Osteocyte (in vitro differentiated cells): ENCODE data around the gene FBXO47. TPM values are rescaled to one million over a fixed set of nuclear protein-coding genes. Genes with fewer than 3 reads are reported as not detected.

Experiments
- DNase-seq: peaks from one replicate; pipeline ENCODE4 v3.0.0; 2021; ENCODE audit warnings: mixed read lengths; ENCODE audit not compliant: unreplicated experiment; ENCODE audit errors: extremely low spot score
- H3K27ac Mint-ChIP-seq: one replicate; pipeline ENCODE4 v1.8.0; 2021; ENCODE audit warnings: mild to moderate bottlenecking, mixed read lengths; ENCODE audit not compliant: unreplicated experiment
- H3K27me3 Mint-ChIP-seq: one replicate; pipeline ENCODE4 v1.8.0; 2021; ENCODE audit warnings: mixed read lengths; ENCODE audit not compliant: unreplicated experiment
- H3K36me3 Mint-ChIP-seq: one replicate; pipeline ENCODE4 v1.8.0; 2021; ENCODE audit warnings: mixed read lengths; ENCODE audit not compliant: unreplicated experiment
- H3K4me1 Mint-ChIP-seq: one replicate; pipeline ENCODE4 v1.8.0; 2021; ENCODE audit warnings: mixed read lengths; ENCODE audit not compliant: unreplicated experiment
- H3K4me3 Mint-ChIP-seq: one replicate; pipeline ENCODE4 v1.8.0; 2021; ENCODE audit warnings: mild to moderate bottlenecking, moderate library complexity, mixed read lengths; ENCODE audit not compliant: unreplicated experiment
- H3K9me3 Mint-ChIP-seq: one replicate; pipeline ENCODE4 v1.8.0; 2021; ENCODE audit warnings: mixed read lengths; ENCODE audit not compliant: unreplicated experiment
- CTCF ChIP-seq: fragments of 200-600 bp; sonication (generic); IDR thresholded peaks from 2 replicates; pipeline ENCODE4 v1.5.0; 2021; ENCODE audit warnings: antibody characterized with exemption, mild to moderate bottlenecking, moderate library complexity
- total RNA-seq: library from RNA; stranded (reverse); gene quantifications from 2 replicates; pipeline ENCODE4 v1.2.1, GENCODE V29; 2021

FBXO47 gene
- total RNA-seq, 1 donor from 2014 or later, result not detected

- no peak overlapping the region for H3K4me3 Mint-ChIP-seq
- no peaks in the 10 kb centered on the region for H3K27me3 Mint-ChIP-seq
These were observed 26.8 kb upstream of the FBXO47 start for GRCh38 chr17:38994026-38994425.

GRCh38 chr17:38984666-38985065, 17.5 kb upstream of the FBXO47 start:
- DNase-seq, result no peak
- Mint-ChIP-seq H3K4me1 (peaks cover 30% of the 10 kb centered on the region), H3K4me3 (no peak overlapping the region), H3K9me3 (no peaks in the 10 kb centered on the region), H3K27me3 (no peaks in the 10 kb centered on the region), H3K27ac (no peak overlapping the region), H3K36me3 (no peaks in the 10 kb centered on the region)
- no peak for TF ChIP-seq CTCF

More at GRCh38 chr17:38994026-38994425, 26.8 kb upstream of the FBXO47 start:
- H3K9me3 Mint-ChIP-seq, result peaks cover 13% of the 10 kb centered on the region
- H3K4me1 Mint-ChIP-seq, result no peaks in the 10 kb centered on the region
- H3K36me3 Mint-ChIP-seq, result peaks cover 8% of the 10 kb centered on the region
- no peak overlapping the region for H3K27ac Mint-ChIP-seq
- TF ChIP-seq CTCF, result no peak
- no peak for DNase-seq

- peak overlapping the region; percentile 35 for H3K27ac Mint-ChIP-seq
- peak; percentile 87 for TF ChIP-seq CTCF
- no peak overlapping the region for H3K4me3 Mint-ChIP-seq
- H3K27me3 Mint-ChIP-seq, result no peaks in the 10 kb centered on the region
- peaks cover 30% of the 10 kb centered on the region for H3K4me1 Mint-ChIP-seq
- no peak for DNase-seq
- H3K9me3 Mint-ChIP-seq, result no peaks in the 10 kb centered on the region
- no peaks in the 10 kb centered on the region for H3K36me3 Mint-ChIP-seq
These were observed 15.9 kb upstream of the FBXO47 start for GRCh38 chr17:38982858-38983746.

- no peaks in the 10 kb centered on the region for H3K36me3 Mint-ChIP-seq
- peak overlapping the region; percentile 85 for H3K27ac Mint-ChIP-seq
- peaks cover 30% of the 10 kb centered on the region for H3K4me1 Mint-ChIP-seq
- no peaks in the 10 kb centered on the region for H3K27me3 Mint-ChIP-seq
- no peaks in the 10 kb centered on the region for H3K9me3 Mint-ChIP-seq
- no peak for DNase-seq
- TF ChIP-seq CTCF, result no peak
- H3K4me3 Mint-ChIP-seq, result no peak overlapping the region
These were observed 14.4 kb upstream of the FBXO47 start for GRCh38 chr17:38981636-38982035.

- peak overlapping the region; percentile 18 for H3K4me3 Mint-ChIP-seq
- H3K9me3 Mint-ChIP-seq, result no peaks in the 10 kb centered on the region
- no peak for TF ChIP-seq CTCF
- no peaks in the 10 kb centered on the region for H3K36me3 Mint-ChIP-seq
- H3K27ac Mint-ChIP-seq, result peak overlapping the region; percentile 85
- DNase-seq, result no peak
- H3K27me3 Mint-ChIP-seq, result no peaks in the 10 kb centered on the region
- peaks cover 30% of the 10 kb centered on the region for H3K4me1 Mint-ChIP-seq
These were observed 13.5 kb upstream of the FBXO47 start for GRCh38 chr17:38980490-38981217.
